Loucy (cell line): ENCODE results near the gene KLK8.

Source experiments
- CTCF ChIP-seq: fragments of 200-600 bp; sonication (generic); conservative IDR thresholded peaks from 2 replicates; pipeline ENCODE4 v1.5.1; 2014; ENCODE audit warnings: mild to moderate bottlenecking, antibody characterized with exemption, low read length
- EZH2phosphoT487 ChIP-seq: fragments of 200-600 bp; IDR thresholded peaks from 2 replicates; pipeline ENCODE4 v1.6.1; 2018; ENCODE audit warnings: antibody characterized with exemption, mild to moderate bottlenecking, moderate library complexity, borderline replicate concordance

- TF ChIP-seq CTCF (no peak), EZH2phosphoT487 (no peak)
These were observed 2.7 kb downstream of the KLK8 start for GRCh38 chr19:50998686-50999085.
